OCI-LY7 (cell line): ENCODE results near the gene COL13A1.

ENCODE experiments used
- CTCF ChIP-seq: fragments of 200-600 bp; sonication (generic); conservative IDR thresholded peaks from 2 replicates; pipeline ENCODE4 v1.5.1; 2014; ENCODE audit warnings: mild to moderate bottlenecking, antibody characterized with exemption, low read length, moderate library complexity, mixed read lengths
- EZH2phosphoT487 ChIP-seq: fragments of 200-600 bp; sonication (generic); IDR thresholded peaks from 2 replicates; pipeline ENCODE4 v1.6.1; 2018; ENCODE audit warnings: low read depth, borderline replicate concordance, mild to moderate bottlenecking, mixed run types, antibody characterized with exemption, low read length, moderate library complexity, mixed read lengths

- TF ChIP-seq CTCF (peak; percentile 57), EZH2phosphoT487 (no peak)
Measured at GRCh38 chr10:69883310-69884023, 81.8 kb downstream of the COL13A1 start.
